ENCODE measurements around the gene IGFL2. TPM values are rescaled to one million over a fixed set of nuclear protein-coding genes. Genes with fewer than 3 reads are reported as not detected.
"Not testable (repeated sequence)": the region's sequence is repeated elsewhere in the genome, so short reads cannot be mapped to it uniquely, and the experiment has no call there.

The IGFL2 gene
- total RNA-seq, 1 experiment from 2014 or later = not detected

GRCh38 chr19:46159418-46160232, 11.6 kb downstream of the IGFL2 start:
- H3K4me1 ChIP-seq (ENCODE audit: control insufficient read depth, insufficient read depth, low read length) = no peaks in the 10 kb centered on the region
- no peaks in the 10 kb centered on the region for H3K36me3 ChIP-seq (ENCODE audit: control insufficient read depth, insufficient read depth, low read length)
- DNase-seq (ENCODE audit: low read depth, low spot score) (no peak), ATAC-seq (no peak)
- intact Hi-C loops (cut with micrococcal nuclease; ENCODE audit: unreplicated experiment) (no loop called here), in situ Hi-C loops (cut with HindIII; ENCODE audit: low pct_unique_long_range_greater_than_20kb, low sequenced_read_pairs) (no loop called here)
- no peak overlapping the region for H3K4me3 ChIP-seq (ENCODE audit: low read depth in 2 of 2, low read length in 2 of 2)
- no peak overlapping the region for H3K27ac ChIP-seq (ENCODE audit: low read length)
- TF ChIP-seq SIN3A (IDR thresholded peaks at IDR 0.05; ENCODE audit: borderline replicate concordance, insufficient read depth, low read depth, low read length) = no peak
- no TSS peak for BruUV-seq (replicated peaks)
- peaks cover 2% of the 10 kb centered on the region for H3K27me3 ChIP-seq (ENCODE audit: control insufficient read depth, insufficient read depth, low read length)
- CTCF ChIA-PET = no interaction called here
- no peaks in the 10 kb centered on the region for H3K9me3 ChIP-seq (ENCODE audit: control insufficient read depth, insufficient read depth, low read depth, low read length)
- POLR2A ChIA-PET = no interaction called here

GRCh38 chr19:46160233-46160775, 12.3 kb downstream of the IGFL2 start:
- no peaks in the 10 kb centered on the region for H3K9me3 ChIP-seq (ENCODE audit: control insufficient read depth, insufficient read depth, low read depth, low read length)
- TF ChIP-seq, protein P1, sequence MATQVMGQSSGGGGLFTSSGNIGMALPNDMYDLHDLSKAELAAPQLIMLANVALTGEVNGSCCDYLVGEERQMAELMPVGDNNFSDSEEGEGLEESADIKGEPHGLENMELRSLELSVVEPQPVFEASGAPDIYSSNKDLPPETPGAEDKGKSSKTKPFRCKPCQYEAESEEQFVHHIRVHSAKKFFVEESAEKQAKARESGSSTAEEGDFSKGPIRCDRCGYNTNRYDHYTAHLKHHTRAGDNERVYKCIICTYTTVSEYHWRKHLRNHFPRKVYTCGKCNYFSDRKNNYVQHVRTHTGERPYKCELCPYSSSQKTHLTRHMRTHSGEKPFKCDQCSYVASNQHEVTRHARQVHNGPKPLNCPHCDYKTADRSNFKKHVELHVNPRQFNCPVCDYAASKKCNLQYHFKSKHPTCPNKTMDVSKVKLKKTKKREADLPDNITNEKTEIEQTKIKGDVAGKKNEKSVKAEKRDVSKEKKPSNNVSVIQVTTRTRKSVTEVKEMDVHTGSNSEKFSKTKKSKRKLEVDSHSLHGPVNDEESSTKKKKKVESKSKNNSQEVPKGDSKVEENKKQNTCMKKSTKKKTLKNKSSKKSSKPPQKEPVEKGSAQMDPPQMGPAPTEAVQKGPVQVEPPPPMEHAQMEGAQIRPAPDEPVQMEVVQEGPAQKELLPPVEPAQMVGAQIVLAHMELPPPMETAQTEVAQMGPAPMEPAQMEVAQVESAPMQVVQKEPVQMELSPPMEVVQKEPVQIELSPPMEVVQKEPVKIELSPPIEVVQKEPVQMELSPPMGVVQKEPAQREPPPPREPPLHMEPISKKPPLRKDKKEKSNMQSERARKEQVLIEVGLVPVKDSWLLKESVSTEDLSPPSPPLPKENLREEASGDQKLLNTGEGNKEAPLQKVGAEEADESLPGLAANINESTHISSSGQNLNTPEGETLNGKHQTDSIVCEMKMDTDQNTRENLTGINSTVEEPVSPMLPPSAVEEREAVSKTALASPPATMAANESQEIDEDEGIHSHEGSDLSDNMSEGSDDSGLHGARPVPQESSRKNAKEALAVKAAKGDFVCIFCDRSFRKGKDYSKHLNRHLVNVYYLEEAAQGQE (IDR thresholded peaks at IDR 0.05; ENCODE audit: insufficient read depth in 1 of 2, low read depth in 2 of 2, low read length in 1 of 2) = no peak
- TF ChIP-seq, protein P2, sequence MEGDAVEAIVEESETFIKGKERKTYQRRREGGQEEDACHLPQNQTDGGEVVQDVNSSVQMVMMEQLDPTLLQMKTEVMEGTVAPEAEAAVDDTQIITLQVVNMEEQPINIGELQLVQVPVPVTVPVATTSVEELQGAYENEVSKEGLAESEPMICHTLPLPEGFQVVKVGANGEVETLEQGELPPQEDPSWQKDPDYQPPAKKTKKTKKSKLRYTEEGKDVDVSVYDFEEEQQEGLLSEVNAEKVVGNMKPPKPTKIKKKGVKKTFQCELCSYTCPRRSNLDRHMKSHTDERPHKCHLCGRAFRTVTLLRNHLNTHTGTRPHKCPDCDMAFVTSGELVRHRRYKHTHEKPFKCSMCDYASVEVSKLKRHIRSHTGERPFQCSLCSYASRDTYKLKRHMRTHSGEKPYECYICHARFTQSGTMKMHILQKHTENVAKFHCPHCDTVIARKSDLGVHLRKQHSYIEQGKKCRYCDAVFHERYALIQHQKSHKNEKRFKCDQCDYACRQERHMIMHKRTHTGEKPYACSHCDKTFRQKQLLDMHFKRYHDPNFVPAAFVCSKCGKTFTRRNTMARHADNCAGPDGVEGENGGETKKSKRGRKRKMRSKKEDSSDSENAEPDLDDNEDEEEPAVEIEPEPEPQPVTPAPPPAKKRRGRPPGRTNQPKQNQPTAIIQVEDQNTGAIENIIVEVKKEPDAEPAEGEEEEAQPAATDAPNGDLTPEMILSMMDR (IDR thresholded peaks at IDR 0.05) = no peak
- TF ChIP-seq TCF7L2 (IDR thresholded peaks at IDR 0.05; ENCODE audit: low read depth, low read length) (no peak), POLR2AphosphoS5 (IDR thresholded peaks at IDR 0.05; ENCODE audit: low read depth, low read length) (no peak), SIN3A (IDR thresholded peaks at IDR 0.05; ENCODE audit: borderline replicate concordance, insufficient read depth, low read depth, low read length) (no peak)
- BruUV-seq (replicated peaks) = no TSS peak
- no peak overlapping the region for H3K4me3 ChIP-seq (ENCODE audit: low read depth in 2 of 2, low read length in 2 of 2)
- in situ Hi-C loops (cut with HindIII; ENCODE audit: low pct_unique_long_range_greater_than_20kb, low sequenced_read_pairs) (no loop called here), intact Hi-C loops (cut with micrococcal nuclease; ENCODE audit: unreplicated experiment) (no loop called here)
- POLR2A ChIA-PET = no interaction called here
- no peaks in the 10 kb centered on the region for H3K4me1 ChIP-seq (ENCODE audit: control insufficient read depth, insufficient read depth, low read length)
- H3K36me3 ChIP-seq (ENCODE audit: control insufficient read depth, insufficient read depth, low read length) = no peaks in the 10 kb centered on the region
- CTCF ChIA-PET = no interaction called here
- H3K27ac ChIP-seq (ENCODE audit: low read length) = no peak overlapping the region
- ATAC-seq (no peak), DNase-seq (ENCODE audit: low read depth, low spot score) (no peak)
- peaks cover 2% of the 10 kb centered on the region for H3K27me3 ChIP-seq (ENCODE audit: control insufficient read depth, insufficient read depth, low read length)

GRCh38 chr19:46161642-46162257, 13.7 kb downstream of the IGFL2 start:
- H3K36me3 ChIP-seq (ENCODE audit: control insufficient read depth, insufficient read depth, low read length); ATAC-seq; H3K9me3 ChIP-seq (ENCODE audit: control insufficient read depth, insufficient read depth, low read depth, low read length); H3K27me3 ChIP-seq (ENCODE audit: control insufficient read depth, insufficient read depth, low read length); H3K4me1 ChIP-seq (ENCODE audit: control insufficient read depth, insufficient read depth, low read length); in situ Hi-C loops (cut with HindIII; ENCODE audit: low pct_unique_long_range_greater_than_20kb, low sequenced_read_pairs); CTCF ChIA-PET; H3K4me3 ChIP-seq (ENCODE audit: low read depth in 2 of 2, low read length in 2 of 2); POLR2A ChIA-PET; BruUV-seq (replicated peaks); DNase-seq (ENCODE audit: low read depth, low spot score); intact Hi-C loops (cut with micrococcal nuclease; ENCODE audit: unreplicated experiment); H3K27ac ChIP-seq (ENCODE audit: low read length): not testable (repeated sequence)

Data from Panc1 (cell line).